Cardiac atrium fibroblast (primary cell): Measurements from ENCODE around the gene UGT1A5. TPM values are rescaled to one million over a fixed set of nuclear protein-coding genes. Genes with fewer than 3 reads are reported as not detected.

Experiments used
- total RNA-seq: library from RNA; depleted of rRNA; stranded (reverse); fragments of >200 nt; gene quantifications from 2 replicates; pipeline ENCODE4 v1.2.3, GENCODE V29; 2015

UGT1A5 gene
- total RNA-seq, result not detected in 2 replicates

GRCh38 chr2:233712611-233713261 is at the start of gene UGT1A5:
Gene UGT1A5 (plus strand): TSS chr2:233712907. CDS start chr2:233712992, 85 bp downstream.

GRCh38 chr2:233671290-233672161 is 41.2 kb upstream of the UGT1A5 start, which contains the start of gene UGT1A9:
Gene UGT1A9 (plus strand): TSS chr2:233671898. CDS start chr2:233671935, 37 bp downstream.

GRCh38 chr2:233681521-233682099 is 31.1 kb upstream of the UGT1A5 start, which contains the start of gene UGT1A7:
Gene UGT1A7 (plus strand): TSS chr2:233681901. CDS start chr2:233681938, 37 bp downstream.

GRCh38 chr2:233692648-233693047 is 20.1 kb upstream of the UGT1A5 start, which contains the start of gene UGT1A6:
Gene UGT1A6 (plus strand): TSS chr2:233692890. CDS start chr2:233693005, 115 bp downstream.

GRCh38 chr2:233718552-233718951 is 5.8 kb downstream of the UGT1A5 start, which contains the start of gene UGT1A4:
Gene UGT1A4 (plus strand): TSS chr2:233718736. CDS start chr2:233718821, 85 bp downstream.

DNA sequence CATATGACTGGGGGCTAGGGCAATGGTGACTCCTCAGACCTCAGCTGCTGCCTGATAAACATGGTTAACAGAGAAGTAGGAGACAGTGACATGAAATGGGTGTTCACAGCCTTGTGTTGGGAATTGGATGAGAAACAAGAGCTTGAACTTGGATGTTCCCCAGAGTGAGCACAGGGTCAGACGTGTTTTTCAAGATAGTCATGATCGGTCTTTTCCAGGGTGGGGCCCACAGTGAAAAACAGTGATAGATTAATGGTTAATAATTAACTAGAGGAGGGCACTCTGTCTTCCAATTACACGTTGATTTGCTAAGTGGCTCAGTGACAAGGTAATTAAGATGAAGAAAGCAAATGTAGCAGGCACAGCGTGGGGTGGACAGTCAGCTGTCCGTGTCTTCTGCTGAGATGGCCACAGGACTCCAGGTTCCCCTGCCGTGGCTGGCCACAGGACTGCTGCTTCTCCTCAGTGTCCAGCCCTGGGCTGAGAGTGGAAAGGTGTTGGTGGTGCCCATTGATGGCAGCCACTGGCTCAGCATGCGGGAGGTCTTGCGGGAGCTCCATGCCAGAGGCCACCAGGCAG is 16.1 kb downstream of the UGT1A5 start, which contains the start of gene UGT1A3:
Gene UGT1A3, plus strand, starts transcription at position 320 of the 579 bp plus-strand sequence. Its CDS starts 85 bp downstream, at position 405.

DNA sequence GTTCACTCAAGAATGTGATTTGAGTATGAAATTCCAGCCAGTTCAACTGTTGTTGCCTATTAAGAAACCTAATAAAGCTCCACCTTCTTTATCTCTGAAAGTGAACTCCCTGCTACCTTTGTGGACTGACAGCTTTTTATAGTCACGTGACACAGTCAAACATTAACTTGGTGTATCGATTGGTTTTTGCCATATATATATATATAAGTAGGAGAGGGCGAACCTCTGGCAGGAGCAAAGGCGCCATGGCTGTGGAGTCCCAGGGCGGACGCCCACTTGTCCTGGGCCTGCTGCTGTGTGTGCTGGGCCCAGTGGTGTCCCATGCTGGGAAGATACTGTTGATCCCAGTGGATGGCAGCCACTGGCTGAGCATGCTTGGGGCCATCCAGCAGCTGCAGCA is 47.3 kb downstream of the UGT1A5 start, which contains the start of gene UGT1A1:
Gene UGT1A1, plus strand, starts transcription at position 228 of the 400 bp plus-strand sequence. Its CDS starts 18 bp downstream, at position 246.

DNA sequence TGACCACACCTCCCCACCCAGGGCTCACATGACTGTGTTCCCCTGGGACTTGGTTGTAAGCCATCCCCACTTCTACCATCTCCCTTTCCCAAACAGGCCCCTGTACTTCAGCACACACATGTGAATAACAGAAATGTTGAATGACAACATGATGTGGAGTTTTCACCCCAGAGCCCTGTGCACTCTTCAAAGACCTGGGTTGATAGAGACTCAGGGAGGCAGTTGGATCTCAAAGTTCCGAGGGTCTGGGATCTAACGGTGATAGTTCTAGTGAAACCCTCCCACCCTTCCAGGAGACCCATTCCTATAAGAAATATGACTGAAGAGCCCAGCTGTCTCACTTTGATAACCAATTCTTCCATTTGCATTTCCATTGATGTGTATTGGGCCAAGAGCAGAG is 65.3 kb downstream of the UGT1A5 start, which contains the start of gene MROH2A:
Gene MROH2A, plus strand, starts transcription at position 301 of the 400 bp plus-strand sequence. CDS start 1,029 bp downstream, outside the sequence.

Other genes with a start within 250 kb of the UGT1A5 start
- 17.5 and 24.9 TPM in 2 replicates for gene USP40, start 146.1 kb upstream of the UGT1A5 start, total RNA-seq
- not detected in 2 replicates for gene UGT1A8, start 95.3 kb upstream of the UGT1A5 start, total RNA-seq
- gene UGT1A10, start 76.5 kb upstream of the UGT1A5 start, total RNA-seq, result not detected in 2 replicates
- gene UGT1A9, start 41.0 kb upstream of the UGT1A5 start, total RNA-seq, result not detected in 2 replicates
- not detected in 2 replicates for gene UGT1A7, start 31.0 kb upstream of the UGT1A5 start, total RNA-seq
- not detected in 2 replicates for gene UGT1A6, start 20.0 kb upstream of the UGT1A5 start, total RNA-seq
- gene UGT1A4, start 5.8 kb downstream of the UGT1A5 start, total RNA-seq, result not detected in 2 replicates
- gene UGT1A3, start 16.1 kb downstream of the UGT1A5 start, total RNA-seq, result not detected in 2 replicates
- gene UGT1A1, start 47.4 kb downstream of the UGT1A5 start, total RNA-seq, result not detected in 2 replicates
- not detected in 2 replicates for gene MROH2A, start 65.4 kb downstream of the UGT1A5 start, total RNA-seq
- 6.3 and 21.2 TPM in 2 replicates for gene HJURP, start 141.6 kb downstream of the UGT1A5 start, total RNA-seq
- gene TRPM8, start 204.5 kb downstream of the UGT1A5 start, total RNA-seq, result not detected in 2 replicates